ENCODE data around the gene C2orf81. TPM values are rescaled to one million over a fixed set of nuclear protein-coding genes. Genes with fewer than 3 reads are reported as not detected.

C2orf81 gene
- total RNA-seq, 1 donor from 2014 or later = 7.9 TPM

GRCh38 chr2:74439803-74440377 is 18.5 kb upstream of the C2orf81 start:
- H3K9me3 Mint-ChIP-seq = no peaks in the 10 kb centered on the region
- H3K4me1 Mint-ChIP-seq = peaks cover 50% of the 10 kb centered on the region
- H3K36me3 Mint-ChIP-seq (ENCODE audit: low read depth) = peaks cover 9% of the 10 kb centered on the region
- peak; percentile 59 for DNase-seq (ENCODE audit: low read depth, low spot score)
- H3K27ac Mint-ChIP-seq (ENCODE audit: unreplicated experiment) = peak overlapping the region; percentile 98
- H3K27me3 Mint-ChIP-seq (ENCODE audit: low read depth) = peaks cover 37% of the 10 kb centered on the region
- no peak for TF ChIP-seq CTCF (conservative IDR thresholded peaks at IDR 0.05)
- H3K4me3 Mint-ChIP-seq = peak overlapping the region; percentile 94

GRCh38 chr2:74439373-74439772 is 18.0 kb upstream of the C2orf81 start:
- DNase-seq (ENCODE audit: low read depth, low spot score) = no peak
- peaks cover 50% of the 10 kb centered on the region for H3K4me1 Mint-ChIP-seq
- H3K4me3 Mint-ChIP-seq = peak overlapping the region; percentile 94
- H3K9me3 Mint-ChIP-seq = no peaks in the 10 kb centered on the region
- no peak for TF ChIP-seq CTCF (conservative IDR thresholded peaks at IDR 0.05)
- peak overlapping the region; percentile 76 for H3K27ac Mint-ChIP-seq (ENCODE audit: unreplicated experiment)
- peaks cover 32% of the 10 kb centered on the region for H3K27me3 Mint-ChIP-seq (ENCODE audit: low read depth)
- peaks cover 9% of the 10 kb centered on the region for H3K36me3 Mint-ChIP-seq (ENCODE audit: low read depth)

- no peak for DNase-seq (ENCODE audit: low read depth, low spot score)
- H3K27me3 Mint-ChIP-seq (ENCODE audit: low read depth) = peaks cover 23% of the 10 kb centered on the region
- H3K4me3 Mint-ChIP-seq = peak overlapping the region; percentile 94
- H3K9me3 Mint-ChIP-seq = no peaks in the 10 kb centered on the region
- H3K27ac Mint-ChIP-seq (ENCODE audit: unreplicated experiment) = peak overlapping the region; percentile 95
- H3K36me3 Mint-ChIP-seq (ENCODE audit: low read depth) = peaks cover 9% of the 10 kb centered on the region
- TF ChIP-seq CTCF (conservative IDR thresholded peaks at IDR 0.05) = no peak
- H3K4me1 Mint-ChIP-seq = peaks cover 50% of the 10 kb centered on the region
These were observed 16.8 kb upstream of the C2orf81 start for GRCh38 chr2:74438248-74438647.

GRCh38 chr2:74436848-74437695 is 15.7 kb upstream of the C2orf81 start:
- peaks cover 47% of the 10 kb centered on the region for H3K4me1 Mint-ChIP-seq
- TF ChIP-seq CTCF (conservative IDR thresholded peaks at IDR 0.05) = no peak
- H3K36me3 Mint-ChIP-seq (ENCODE audit: low read depth) = peaks cover 9% of the 10 kb centered on the region
- peak overlapping the region; percentile 25 for H3K4me3 Mint-ChIP-seq
- H3K27ac Mint-ChIP-seq (ENCODE audit: unreplicated experiment) = peak overlapping the region; percentile 35
- H3K27me3 Mint-ChIP-seq (ENCODE audit: low read depth) = peaks cover 14% of the 10 kb centered on the region
- no peaks in the 10 kb centered on the region for H3K9me3 Mint-ChIP-seq
- no peak for DNase-seq (ENCODE audit: low read depth, low spot score)

GRCh38 chr2:74436111-74436805 is 14.8 kb upstream of the C2orf81 start:
- H3K36me3 Mint-ChIP-seq (ENCODE audit: low read depth) = peaks cover 9% of the 10 kb centered on the region
- peak overlapping the region; percentile 25 for H3K4me3 Mint-ChIP-seq
- no peak for TF ChIP-seq CTCF (conservative IDR thresholded peaks at IDR 0.05)
- H3K27ac Mint-ChIP-seq (ENCODE audit: unreplicated experiment) = peak overlapping the region; percentile 35
- DNase-seq (ENCODE audit: low read depth, low spot score) = no peak
- peaks cover 10% of the 10 kb centered on the region for H3K27me3 Mint-ChIP-seq (ENCODE audit: low read depth)
- H3K9me3 Mint-ChIP-seq = no peaks in the 10 kb centered on the region
- H3K4me1 Mint-ChIP-seq = peaks cover 46% of the 10 kb centered on the region
